Esophagus muscularis mucosa (tissue), 4 donors: Measurements from ENCODE around the gene SPRED1.

Experiments used
- EP300 ChIP-seq: sonication (generic); formaldehyde crosslinking; IDR thresholded peaks from one replicate; pipeline ENCODE4 v1.6.1; 2017; ENCODE audit warnings: antibody characterized with exemption
- POLR2A ChIP-seq: fragments of 450-650 bp; IDR thresholded peaks from one replicate; pipeline ENCODE4 v1.6.1; 2017; ENCODE audit warnings: antibody characterized with exemption, moderate library complexity, mild to moderate bottlenecking, low read depth
- POLR2AphosphoS5 ChIP-seq, 2 donors: sonication (generic); formaldehyde crosslinking; IDR thresholded peaks; one replicate each; pipeline ENCODE4 v1.6.1; 2017; ENCODE audit warnings: antibody characterized with exemption in 2 of 2
- TF ChIP-seq, protein P1 (sequence below), 3 experiments: fragments of 200-600 bp in 2 of 3; fragments of 450-650 bp in 1 of 3; sonication (generic) in 2 of 3; IDR thresholded peaks; one replicate each; pipeline ENCODE4 v1.5.1; 2017 to 2019; ENCODE audit warnings: antibody characterized with exemption in 3 of 3, mild to moderate bottlenecking in 2 of 3, moderate library complexity in 1 of 3

DNA sequence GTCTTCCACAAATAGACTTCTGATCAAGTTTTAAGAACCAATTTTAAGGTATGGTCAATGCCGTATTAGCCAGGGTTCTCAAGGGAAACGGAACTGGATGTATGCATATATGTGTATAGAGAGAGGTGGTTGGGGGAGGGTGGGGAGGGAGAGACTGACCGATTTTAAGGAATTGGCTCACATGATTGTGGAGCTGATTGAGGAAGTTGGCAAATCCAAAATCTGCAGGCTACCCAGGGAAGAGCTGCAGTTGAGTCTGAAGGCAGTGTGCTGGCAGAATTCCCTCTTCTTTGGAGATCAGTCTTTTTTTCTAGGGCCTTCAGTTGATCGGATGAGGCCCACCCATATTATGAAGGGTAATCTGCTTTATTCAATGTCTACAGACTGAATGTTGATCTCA lies 40.8 kb upstream of the SPRED1 start:
- TF ChIP-seq, protein P1, sequence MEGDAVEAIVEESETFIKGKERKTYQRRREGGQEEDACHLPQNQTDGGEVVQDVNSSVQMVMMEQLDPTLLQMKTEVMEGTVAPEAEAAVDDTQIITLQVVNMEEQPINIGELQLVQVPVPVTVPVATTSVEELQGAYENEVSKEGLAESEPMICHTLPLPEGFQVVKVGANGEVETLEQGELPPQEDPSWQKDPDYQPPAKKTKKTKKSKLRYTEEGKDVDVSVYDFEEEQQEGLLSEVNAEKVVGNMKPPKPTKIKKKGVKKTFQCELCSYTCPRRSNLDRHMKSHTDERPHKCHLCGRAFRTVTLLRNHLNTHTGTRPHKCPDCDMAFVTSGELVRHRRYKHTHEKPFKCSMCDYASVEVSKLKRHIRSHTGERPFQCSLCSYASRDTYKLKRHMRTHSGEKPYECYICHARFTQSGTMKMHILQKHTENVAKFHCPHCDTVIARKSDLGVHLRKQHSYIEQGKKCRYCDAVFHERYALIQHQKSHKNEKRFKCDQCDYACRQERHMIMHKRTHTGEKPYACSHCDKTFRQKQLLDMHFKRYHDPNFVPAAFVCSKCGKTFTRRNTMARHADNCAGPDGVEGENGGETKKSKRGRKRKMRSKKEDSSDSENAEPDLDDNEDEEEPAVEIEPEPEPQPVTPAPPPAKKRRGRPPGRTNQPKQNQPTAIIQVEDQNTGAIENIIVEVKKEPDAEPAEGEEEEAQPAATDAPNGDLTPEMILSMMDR (IDR thresholded peaks at IDR 0.05): no peak
- TF ChIP-seq POLR2AphosphoS5 (IDR thresholded peaks at IDR 0.05): no peak
- no peak for TF ChIP-seq POLR2A
- no peak for TF ChIP-seq EP300
